Measurements from ENCODE around the gene RNPEPL1.

The RNPEPL1 gene

GRCh38 chr2:240628507-240628807 lies 60.2 kb downstream of the RNPEPL1 start:
- no peak for DNase-seq

GRCh38 chr2:240628808-240629618 lies 60.7 kb downstream of the RNPEPL1 start:
- DNase-seq, result no peak

DNA sequence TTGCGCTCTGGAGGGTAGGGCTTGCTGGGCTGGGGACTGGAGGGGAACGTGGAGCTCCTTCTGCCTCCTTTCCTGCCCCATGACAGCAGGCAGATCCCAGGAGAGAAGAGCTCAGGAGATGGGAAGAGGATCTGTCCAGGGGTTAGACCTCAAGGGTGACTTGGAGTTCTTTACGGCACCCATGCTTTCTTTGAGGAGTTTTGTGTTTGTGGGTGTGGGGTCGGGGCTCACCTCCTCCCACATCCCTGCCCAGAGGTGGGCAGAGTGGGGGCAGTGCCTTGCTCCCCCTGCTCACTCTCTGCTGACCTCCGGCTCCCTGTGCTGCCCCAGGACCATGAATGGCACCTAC lies 61.3 kb downstream of the RNPEPL1 start:
- no peak for DNase-seq

- no peak for DNase-seq
These were observed 61.9 kb downstream of the RNPEPL1 start for GRCh38 chr2:240629968-240630770.

Measured in HCEC 1CT (cell line).